Mucosa of descending colon (tissue), 3 donors: ENCODE results near the gene RAB3GAP1. TPM values are rescaled to one million over a fixed set of nuclear protein-coding genes. Genes with fewer than 3 reads are reported as not detected.
A peak's percentile ranks its signal among the peaks of the same experiment; 100 is the strongest.

Experiments used
- ATAC-seq: fragments of 200-7000 bp; cut with Tn5 transposase; one replicate; pipeline ENCODE4 v1.9.1; 2020; ENCODE audit warnings: mild to moderate bottlenecking, moderate library complexity
- DNase-seq, 3 donors: peaks; one replicate each; pipeline ENCODE4 v3.0.0-alpha.2; 2020
- H3K36me3 ChIP-seq: fragments of 200-600 bp; one replicate; pipeline ENCODE4 v1.8.0; 2021; ENCODE audit warnings: low read depth, mild to moderate bottlenecking
- H3K4me1 ChIP-seq: fragments of 200-600 bp; one replicate; pipeline ENCODE4 v1.8.0; 2021; ENCODE audit warnings: low read depth, mild to moderate bottlenecking
- H3K4me3 ChIP-seq: fragments of 200-600 bp; one replicate; pipeline ENCODE4 v1.8.0; 2021; ENCODE audit warnings: mild to moderate bottlenecking
- H3K9me3 ChIP-seq: fragments of 200-600 bp; one replicate; pipeline ENCODE4 v1.8.0; 2021; ENCODE audit warnings: mild to moderate bottlenecking
- intact Hi-C, 2 donors: fragments of 100-400 bp; cut with DNase I in 1 of 2; cut with micrococcal nuclease in 1 of 2; formaldehyde crosslinking; loops; one replicate each; pipeline versions ENCODE4 v1.11.0 to v1.11.1; 2022; cut with DNase I, micrococcal nuclease
- total RNA-seq, 3 donors: library from RNA; stranded (reverse); fragmentation: NEBNext Ultra II Directional in 2 of 3; extraction: Animal tissue kit (Norgen Biotek cat#: 25700) in 2 of 3; gene quantifications; one replicate each; pipeline versions ENCODE4 v1.2.1 to v1.2.4, GENCODE V29; 2021 to 2023
- TF ChIP-seq, protein P1 (sequence below): fragments of 200-600 bp; IDR thresholded peaks from one replicate; pipeline ENCODE4 v1.8.0; 2022; ENCODE audit warnings: antibody characterized with exemption, mild to moderate bottlenecking
- donor health status: DM: no; HTN: no; CAD: no; lungs with moderate emphysema.
- donor health status: DM: no; HTN: no; CAD: no.
- donor health status: DM: no; HTN: yes; CAD: no.

Gene RAB3GAP1
- total RNA-seq, 3 donors from 2014 or later, result 37.5 to 60.1 (median 43.0) TPM

GRCh38 chr2:135168204-135168856 lies 116.2 kb downstream of the RAB3GAP1 start:
- ATAC-seq (peak; percentile 85), DNase-seq (peak in 2 of 3 donors; percentile 24 to 37)
- Histone ChIP-seq H3K4me3 (no peak overlapping the region), H3K36me3 (peaks cover 4% of the 10 kb centered on the region), H3K9me3 (no peaks in the 10 kb centered on the region), H3K4me1 (no peaks in the 10 kb centered on the region)
- TF ChIP-seq, protein P1, sequence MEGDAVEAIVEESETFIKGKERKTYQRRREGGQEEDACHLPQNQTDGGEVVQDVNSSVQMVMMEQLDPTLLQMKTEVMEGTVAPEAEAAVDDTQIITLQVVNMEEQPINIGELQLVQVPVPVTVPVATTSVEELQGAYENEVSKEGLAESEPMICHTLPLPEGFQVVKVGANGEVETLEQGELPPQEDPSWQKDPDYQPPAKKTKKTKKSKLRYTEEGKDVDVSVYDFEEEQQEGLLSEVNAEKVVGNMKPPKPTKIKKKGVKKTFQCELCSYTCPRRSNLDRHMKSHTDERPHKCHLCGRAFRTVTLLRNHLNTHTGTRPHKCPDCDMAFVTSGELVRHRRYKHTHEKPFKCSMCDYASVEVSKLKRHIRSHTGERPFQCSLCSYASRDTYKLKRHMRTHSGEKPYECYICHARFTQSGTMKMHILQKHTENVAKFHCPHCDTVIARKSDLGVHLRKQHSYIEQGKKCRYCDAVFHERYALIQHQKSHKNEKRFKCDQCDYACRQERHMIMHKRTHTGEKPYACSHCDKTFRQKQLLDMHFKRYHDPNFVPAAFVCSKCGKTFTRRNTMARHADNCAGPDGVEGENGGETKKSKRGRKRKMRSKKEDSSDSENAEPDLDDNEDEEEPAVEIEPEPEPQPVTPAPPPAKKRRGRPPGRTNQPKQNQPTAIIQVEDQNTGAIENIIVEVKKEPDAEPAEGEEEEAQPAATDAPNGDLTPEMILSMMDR, result no peak
- intact Hi-C loops, result no loop called here

DNA sequence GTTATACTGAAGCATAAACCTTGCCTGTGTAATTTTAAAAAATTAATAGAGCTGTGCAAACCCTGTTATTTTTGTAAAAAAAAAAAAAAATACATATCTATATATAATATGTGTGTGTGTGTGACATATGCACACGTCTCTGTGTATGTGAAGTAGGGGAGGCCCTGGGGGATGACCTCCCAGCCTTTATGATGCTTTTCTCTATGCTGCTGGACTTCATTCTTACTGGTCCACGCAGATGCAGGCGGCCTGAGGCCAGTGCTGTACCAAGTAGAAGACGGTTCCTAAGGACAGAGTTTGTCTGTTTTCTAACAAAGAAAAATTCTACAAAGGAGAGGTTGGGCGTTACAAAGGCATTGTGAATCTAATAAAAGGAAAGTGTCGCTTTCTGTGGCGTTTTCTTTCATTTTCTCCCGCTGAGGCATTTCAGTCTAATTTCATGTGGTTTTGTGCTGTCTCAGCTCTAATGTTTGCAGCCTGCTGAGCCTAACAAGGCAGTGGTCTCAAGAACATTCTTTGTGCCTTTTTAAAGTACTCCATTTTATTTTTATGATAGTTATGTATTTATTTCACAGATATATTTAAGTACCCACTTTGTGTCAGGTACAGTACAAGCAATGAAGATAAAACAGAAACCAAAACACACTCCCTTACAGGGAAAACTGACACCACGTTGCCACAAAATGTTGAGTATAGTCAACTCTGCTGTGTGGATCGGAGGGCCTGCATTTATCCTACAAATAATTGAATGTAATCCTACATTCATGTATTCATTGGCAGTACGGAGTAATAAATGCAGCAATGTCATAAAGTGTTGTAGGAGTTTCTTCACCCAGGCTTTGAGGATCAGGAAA lies 118.0 kb downstream of the RAB3GAP1 start:
- Histone ChIP-seq H3K9me3 (no peaks in the 10 kb centered on the region), H3K4me3 (no peak overlapping the region), H3K4me1 (no peaks in the 10 kb centered on the region), H3K36me3 (peaks cover 4% of the 10 kb centered on the region)
- no peak for DNase-seq
- no peak for ATAC-seq
- intact Hi-C loops, result no loop called here
- TF ChIP-seq, protein P1, result no peak

DNA sequence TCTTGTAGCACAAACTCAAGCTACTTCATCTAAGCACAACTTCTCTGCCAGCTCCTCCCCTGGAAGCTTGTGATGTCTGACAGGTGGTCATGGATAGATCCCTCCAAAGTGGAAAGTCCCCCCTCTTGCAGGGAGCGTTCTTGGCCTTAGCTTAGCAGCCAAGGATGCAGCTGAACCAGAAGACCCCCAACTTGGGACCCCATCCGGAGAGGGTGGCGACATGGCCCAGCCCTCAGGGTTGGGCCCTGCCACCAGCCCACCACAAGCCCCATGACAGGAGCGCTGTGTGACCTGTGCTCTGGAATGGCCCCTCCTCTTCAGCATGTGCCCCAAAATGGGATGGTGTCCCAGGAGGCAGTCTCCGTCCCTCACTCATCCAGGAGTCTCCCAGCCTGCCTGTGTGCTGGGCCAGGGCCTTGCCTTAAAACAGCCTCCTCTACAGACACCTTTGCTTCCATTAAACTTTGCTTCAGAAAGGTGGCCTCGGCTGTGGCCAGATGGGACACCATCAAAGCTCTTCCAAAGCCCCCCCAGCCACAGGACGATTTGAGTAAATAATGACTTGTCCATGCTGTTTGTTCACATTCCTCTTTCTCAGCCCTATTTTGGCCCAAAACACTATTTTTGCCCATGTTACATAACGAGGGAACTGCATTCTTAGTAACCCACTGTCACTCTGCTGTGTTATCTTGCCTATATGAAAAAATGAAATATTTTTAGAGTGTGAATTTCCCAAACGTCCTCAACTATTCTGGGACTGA lies 122.1 kb downstream of the RAB3GAP1 start:
- no peak overlapping the region for H3K4me3 ChIP-seq

GRCh38 chr2:135174810-135175093 lies 122.7 kb downstream of the RAB3GAP1 start:
- Histone ChIP-seq H3K4me3 (no peak overlapping the region), H3K36me3 (no peaks in the 10 kb centered on the region), H3K4me1 (no peaks in the 10 kb centered on the region), H3K9me3 (peaks cover 3% of the 10 kb centered on the region)
- ATAC-seq (no peak), DNase-seq (no peak)
- TF ChIP-seq, protein P1, result no peak
- intact Hi-C loops, result no loop called here

More for the DNA sequence above, 122.1 kb downstream of the RAB3GAP1 start:
- ATAC-seq (peak; percentile 24), DNase-seq (no peak)
- Histone ChIP-seq H3K9me3 (peaks cover 3% of the 10 kb centered on the region), H3K4me1 (no peaks in the 10 kb centered on the region), H3K36me3 (no peaks in the 10 kb centered on the region)
- intact Hi-C loops, result no loop called here
- TF ChIP-seq, protein P1, result no peak

GRCh38 chr2:135175177-135175576 lies 123.1 kb downstream of the RAB3GAP1 start:
- no peaks in the 10 kb centered on the region for H3K36me3 ChIP-seq
- intact Hi-C loops, result no loop called here
- no peak for DNase-seq
- no peak for ATAC-seq
- H3K4me3 ChIP-seq, result no peak overlapping the region
- H3K9me3 ChIP-seq, result peaks cover 3% of the 10 kb centered on the region
- TF ChIP-seq, protein P1, result no peak
- no peaks in the 10 kb centered on the region for H3K4me1 ChIP-seq
